T-helper 2 cell treated with Interferon-gamma antibody and Interleukin-4, amounts not matched to agents 5 μg/mL and 100 μg/mL, for 36 hours (primary cell): Measurements from ENCODE around the gene TLE2.
"Not testable (repeated sequence)": the region's sequence is repeated elsewhere in the genome, so short reads cannot be mapped to it uniquely, and the experiment has no call there.

Experiments used
- DNase-seq: peaks from one replicate; pipeline ENCODE4 v3.0.0; 2021; ENCODE audit warnings: low spot score
- H3K27ac Mint-ChIP-seq: one replicate; pipeline ENCODE4 v1.8.0; 2021; ENCODE audit warnings: mild to moderate bottlenecking, mixed read lengths
- H3K27me3 Mint-ChIP-seq: one replicate; pipeline ENCODE4 v1.8.0; 2021; ENCODE audit warnings: low read depth, mixed read lengths
- H3K36me3 Mint-ChIP-seq: one replicate; pipeline ENCODE4 v1.8.0; 2021; ENCODE audit warnings: low read depth, mixed read lengths
- H3K4me1 Mint-ChIP-seq: one replicate; pipeline ENCODE4 v1.8.0; 2021; ENCODE audit warnings: low read depth, mixed read lengths
- H3K4me3 Mint-ChIP-seq: one replicate; pipeline ENCODE4 v1.8.0; 2022; ENCODE audit warnings: mild to moderate bottlenecking, moderate library complexity, mixed read lengths
- H3K9me3 Mint-ChIP-seq: one replicate; pipeline ENCODE4 v1.8.0; 2021; ENCODE audit warnings: mixed read lengths

The TLE2 gene

DNA sequence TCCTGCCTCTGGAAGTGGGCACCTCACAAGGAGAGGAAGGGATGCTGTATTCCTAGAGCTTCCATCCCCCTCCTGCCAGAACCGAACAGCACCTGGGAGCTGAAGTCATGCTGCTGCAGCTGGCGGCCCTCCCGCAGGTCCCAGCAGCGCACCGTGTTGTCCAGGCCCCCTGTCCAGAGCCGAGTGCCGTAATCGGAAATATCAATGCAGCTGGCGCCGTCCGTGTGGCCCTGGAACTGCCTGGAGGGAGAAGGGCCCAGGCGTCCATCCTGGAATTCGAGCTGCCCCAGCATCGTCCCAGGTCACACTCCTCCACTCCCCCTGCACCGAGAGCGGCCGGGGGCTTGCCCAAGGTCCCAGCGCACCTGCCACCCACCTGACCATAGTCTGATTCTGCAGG lies 23.7 kb downstream of the TLE2 start:
- H3K4me1 Mint-ChIP-seq, result no peaks in the 10 kb centered on the region
- no peaks in the 10 kb centered on the region for H3K27me3 Mint-ChIP-seq
- no peak overlapping the region for H3K4me3 Mint-ChIP-seq
- no peak overlapping the region for H3K27ac Mint-ChIP-seq
- H3K36me3 Mint-ChIP-seq, result no peaks in the 10 kb centered on the region
- no peaks in the 10 kb centered on the region for H3K9me3 Mint-ChIP-seq
- no peak for DNase-seq

DNA sequence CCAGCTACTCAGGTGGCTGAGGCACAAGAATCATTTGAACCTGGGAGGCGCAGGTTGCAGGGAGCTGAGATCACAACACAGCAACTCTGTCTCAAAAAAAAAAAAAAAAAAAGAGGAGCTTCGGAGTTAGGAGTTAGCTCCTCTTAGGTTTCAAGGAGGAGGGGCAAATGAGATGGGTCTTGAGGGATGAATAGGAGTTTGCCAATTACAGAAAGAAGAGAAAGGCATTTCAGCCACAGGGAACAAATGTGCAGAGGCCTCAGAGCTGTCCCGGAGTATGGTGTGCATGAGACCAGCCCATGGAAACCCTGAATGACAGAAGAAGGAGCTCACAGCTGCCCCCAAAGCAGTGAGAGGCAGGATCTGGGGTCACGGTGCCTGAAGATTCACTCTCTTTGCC lies 24.6 kb downstream of the TLE2 start:
- no peak for DNase-seq
- no peaks in the 10 kb centered on the region for H3K27me3 Mint-ChIP-seq
- no peaks in the 10 kb centered on the region for H3K36me3 Mint-ChIP-seq
- H3K4me3 Mint-ChIP-seq, result no peak overlapping the region
- no peaks in the 10 kb centered on the region for H3K4me1 Mint-ChIP-seq
- H3K9me3 Mint-ChIP-seq, result no peaks in the 10 kb centered on the region
- H3K27ac Mint-ChIP-seq, result no peak overlapping the region

DNA sequence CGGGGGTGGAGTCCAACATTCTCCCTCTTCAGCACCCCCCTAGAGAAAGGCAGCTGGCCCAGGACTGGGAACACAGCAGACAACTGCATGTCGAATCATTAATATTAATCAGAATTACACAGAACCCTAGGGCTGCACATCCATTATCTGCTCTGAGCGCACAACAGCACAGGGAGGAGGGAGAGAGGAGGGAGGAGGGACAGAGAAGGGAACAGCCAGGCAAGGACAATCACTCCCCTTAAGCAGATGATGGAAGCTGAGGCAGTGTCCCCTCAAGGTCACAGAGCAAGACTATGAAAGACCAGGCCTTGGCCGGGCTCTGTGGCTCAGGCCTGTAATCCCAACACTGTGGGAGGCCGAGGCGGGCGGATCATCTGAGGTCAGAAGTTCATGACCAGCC lies 26.0 kb downstream of the TLE2 start:
- Mint-ChIP-seq H3K4me1 (no peaks in the 10 kb centered on the region), H3K36me3 (no peaks in the 10 kb centered on the region)

DNA sequence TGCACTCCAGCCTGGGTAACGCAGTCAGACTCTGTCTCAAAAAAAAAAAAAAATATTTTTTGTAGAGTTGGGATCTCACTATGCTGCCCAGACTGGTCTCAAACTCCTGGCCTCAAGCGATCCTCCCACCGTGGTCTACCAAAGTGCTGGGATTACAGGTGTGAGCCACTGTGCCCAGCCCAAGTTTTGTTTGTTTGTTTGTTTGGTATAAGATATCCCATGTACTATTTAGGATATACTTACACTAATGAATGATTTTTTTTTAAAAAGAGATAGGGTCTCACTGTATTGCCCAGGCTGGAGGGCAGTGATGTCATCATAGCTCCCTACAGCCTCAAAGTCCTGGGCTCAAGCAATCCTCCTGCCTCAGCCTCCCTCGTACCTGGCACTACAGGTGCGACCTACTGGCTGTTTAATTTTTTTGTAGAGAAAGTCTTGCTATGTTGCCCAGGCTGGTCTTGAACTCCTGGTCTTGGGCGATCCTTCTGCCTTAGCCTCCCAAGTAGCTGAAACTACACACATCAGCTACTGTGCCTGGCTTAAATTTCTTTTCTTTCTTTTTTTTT lies 27.8 kb downstream of the TLE2 start:
- no peaks in the 10 kb centered on the region for H3K36me3 Mint-ChIP-seq
- no peak overlapping the region for H3K27ac Mint-ChIP-seq
- no peak overlapping the region for H3K4me3 Mint-ChIP-seq
- H3K9me3 Mint-ChIP-seq, result no peaks in the 10 kb centered on the region
- no peaks in the 10 kb centered on the region for H3K27me3 Mint-ChIP-seq
- DNase-seq, result no peak
- H3K4me1 Mint-ChIP-seq, result no peaks in the 10 kb centered on the region

More for the DNA sequence above, 26.0 kb downstream of the TLE2 start:
- Mint-ChIP-seq H3K27ac (no peak overlapping the region), H3K27me3 (no peaks in the 10 kb centered on the region), H3K4me3 (no peak overlapping the region), H3K9me3 (no peaks in the 10 kb centered on the region)
- no peak for DNase-seq

DNA sequence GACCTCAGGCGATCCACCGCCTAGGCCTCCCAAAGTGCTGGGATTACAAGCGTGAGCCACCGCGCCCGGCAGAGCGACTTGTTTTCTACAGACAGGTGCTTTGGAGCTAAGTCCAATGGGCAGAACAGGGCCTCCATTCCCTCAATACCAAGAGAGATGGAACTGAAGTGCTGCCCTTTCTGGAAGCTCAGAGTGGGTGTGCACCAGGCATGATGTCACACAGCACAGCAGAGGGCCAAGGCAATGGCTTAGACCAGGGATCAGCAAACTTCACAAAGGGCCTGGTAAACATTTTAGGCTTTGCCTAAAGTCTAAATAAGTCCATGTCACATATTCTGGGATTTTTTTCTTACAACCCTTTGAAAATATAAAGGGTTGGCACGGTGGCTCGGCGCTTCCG lies 30.4 kb downstream of the TLE2 start:
- no peaks in the 10 kb centered on the region for H3K4me1 Mint-ChIP-seq
- no peaks in the 10 kb centered on the region for H3K27me3 Mint-ChIP-seq
- H3K9me3 Mint-ChIP-seq, result no peaks in the 10 kb centered on the region
- H3K36me3 Mint-ChIP-seq, result no peaks in the 10 kb centered on the region
- DNase-seq, result no peak
- H3K4me3 Mint-ChIP-seq, result no peak overlapping the region
- H3K27ac Mint-ChIP-seq, result no peak overlapping the region

DNA sequence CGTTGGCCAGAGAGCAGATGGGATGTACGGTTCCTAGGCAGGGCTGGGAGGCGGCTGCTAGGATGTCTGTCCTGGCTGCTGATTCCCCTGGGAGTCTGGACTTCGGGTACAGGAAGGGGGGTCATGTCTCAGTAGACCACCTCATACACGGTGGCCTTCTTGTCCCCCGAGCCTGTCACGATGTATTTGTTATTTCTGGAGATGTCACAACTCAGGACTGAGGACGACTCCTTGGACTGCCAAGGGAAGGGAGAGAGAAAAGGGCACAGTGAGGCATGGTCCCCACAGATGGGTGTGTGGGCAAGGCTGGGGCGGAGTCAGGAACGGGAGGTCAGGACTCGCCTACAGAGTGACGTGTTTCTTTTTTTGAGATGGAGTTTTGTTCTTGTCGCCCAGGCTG lies 31.4 kb downstream of the TLE2 start:
- Mint-ChIP-seq H3K36me3 (no peaks in the 10 kb centered on the region), H3K27ac (no peak overlapping the region), H3K4me3 (no peak overlapping the region), H3K4me1 (no peaks in the 10 kb centered on the region), H3K9me3 (no peaks in the 10 kb centered on the region), H3K27me3 (no peaks in the 10 kb centered on the region)
- no peak for DNase-seq

DNA sequence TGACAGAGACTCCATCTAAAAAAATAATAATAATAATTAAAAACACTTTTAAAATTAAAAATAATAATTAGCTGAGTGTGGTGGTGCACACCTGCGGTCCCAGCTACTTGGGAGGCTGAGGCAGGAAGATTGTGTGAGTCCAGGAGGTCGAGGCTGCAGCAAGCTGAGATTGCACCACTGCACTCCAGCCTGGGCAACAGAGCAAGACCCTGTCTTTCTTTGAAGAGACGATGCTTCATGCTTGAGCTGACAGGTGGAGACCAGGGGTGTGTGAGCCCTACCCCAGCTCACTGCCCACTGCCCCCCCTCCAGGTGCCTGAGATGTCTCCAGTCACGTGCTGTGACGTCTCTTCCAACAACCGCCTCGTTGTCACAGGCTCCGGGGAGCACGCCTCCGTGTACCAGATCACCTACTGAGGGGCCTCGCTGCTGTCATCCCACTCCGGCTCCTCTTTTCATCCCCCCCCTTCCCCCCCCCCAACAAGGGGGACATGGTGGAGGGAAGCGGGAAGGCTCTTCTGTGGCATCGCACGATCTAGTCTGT lies 34.4 kb downstream of the TLE2 start:
- Mint-ChIP-seq H3K4me3 (no peak overlapping the region), H3K27ac (no peak overlapping the region), H3K27me3 (no peaks in the 10 kb centered on the region)

DNA sequence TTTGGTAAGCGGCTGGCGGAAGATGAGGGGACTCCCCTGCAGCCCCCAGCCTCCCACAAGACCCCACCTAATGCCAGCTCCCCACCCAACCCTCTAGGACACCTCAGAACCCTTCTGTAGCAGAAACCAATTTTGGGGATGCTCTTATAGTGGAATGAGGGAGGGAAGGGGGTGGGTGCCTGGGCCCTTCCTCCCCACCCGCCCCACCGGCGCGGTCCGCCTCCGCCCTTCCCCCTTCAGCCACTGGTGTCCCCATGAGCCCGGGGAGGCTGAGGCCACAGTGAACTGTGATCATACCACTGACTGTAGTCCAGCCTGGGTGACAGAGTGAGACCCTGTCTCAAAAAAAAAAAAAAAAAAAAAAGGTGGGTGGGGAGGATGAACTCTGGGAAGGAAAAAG lies 35.5 kb downstream of the TLE2 start:
- no peak for DNase-seq
- no peaks in the 10 kb centered on the region for H3K9me3 Mint-ChIP-seq
- no peaks in the 10 kb centered on the region for H3K27me3 Mint-ChIP-seq
- no peaks in the 10 kb centered on the region for H3K36me3 Mint-ChIP-seq
- no peak overlapping the region for H3K4me3 Mint-ChIP-seq
- H3K27ac Mint-ChIP-seq, result no peak overlapping the region
- no peaks in the 10 kb centered on the region for H3K4me1 Mint-ChIP-seq

More for the DNA sequence above, 34.4 kb downstream of the TLE2 start:
- Mint-ChIP-seq H3K4me1 (no peaks in the 10 kb centered on the region), H3K9me3 (no peaks in the 10 kb centered on the region), H3K36me3 (no peaks in the 10 kb centered on the region)
- DNase-seq, result no peak

DNA sequence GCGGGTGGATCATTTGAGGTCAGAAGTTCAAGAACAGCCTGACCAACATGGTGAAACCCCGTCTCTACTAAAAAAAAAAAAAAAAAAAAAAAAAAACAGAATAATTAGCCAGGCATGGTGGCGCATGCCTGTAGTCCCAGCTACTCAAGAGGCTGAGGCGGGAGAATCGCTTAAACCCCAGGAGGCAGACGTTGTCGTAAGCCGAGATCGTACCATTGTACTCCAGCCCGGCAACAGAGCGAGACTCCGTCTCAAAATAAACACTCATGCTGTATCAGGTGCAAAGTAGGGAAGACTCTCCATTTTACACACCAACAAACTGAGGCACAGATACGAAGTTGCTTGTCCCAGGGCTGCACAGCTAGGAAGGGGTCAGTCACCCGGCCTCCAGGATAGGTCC lies 36.1 kb downstream of the TLE2 start:
- H3K27me3 Mint-ChIP-seq, result no peaks in the 10 kb centered on the region
- H3K27ac Mint-ChIP-seq, result no peak overlapping the region
- no peaks in the 10 kb centered on the region for H3K36me3 Mint-ChIP-seq
- H3K9me3 Mint-ChIP-seq, result no peaks in the 10 kb centered on the region
- no peaks in the 10 kb centered on the region for H3K4me1 Mint-ChIP-seq
- no peak for DNase-seq
- H3K4me3 Mint-ChIP-seq, result no peak overlapping the region

DNA sequence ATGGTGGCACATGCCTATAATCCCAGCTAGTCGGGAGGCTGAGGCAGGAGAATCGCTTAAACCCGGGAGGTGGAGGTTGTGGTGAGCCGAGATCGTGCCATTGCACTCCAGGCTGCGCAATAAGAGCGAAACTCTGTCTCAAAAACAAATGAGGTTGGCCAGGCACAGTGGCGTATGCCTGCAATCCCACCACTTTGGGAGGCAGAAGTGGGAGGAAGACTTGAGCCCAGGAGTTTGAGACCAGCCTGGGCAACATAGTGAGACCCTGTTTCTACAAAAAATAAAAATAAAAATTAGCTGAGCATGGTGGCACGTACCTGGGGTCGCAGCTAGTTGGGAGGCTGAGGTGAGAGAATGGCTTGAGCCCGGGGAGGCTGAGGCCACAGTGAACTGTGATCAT lies 36.7 kb downstream of the TLE2 start:
- not testable (repeated sequence) for H3K27ac Mint-ChIP-seq, H3K27me3 Mint-ChIP-seq, DNase-seq, H3K9me3 Mint-ChIP-seq, H3K4me1 Mint-ChIP-seq, H3K4me3 Mint-ChIP-seq, H3K36me3 Mint-ChIP-seq

DNA sequence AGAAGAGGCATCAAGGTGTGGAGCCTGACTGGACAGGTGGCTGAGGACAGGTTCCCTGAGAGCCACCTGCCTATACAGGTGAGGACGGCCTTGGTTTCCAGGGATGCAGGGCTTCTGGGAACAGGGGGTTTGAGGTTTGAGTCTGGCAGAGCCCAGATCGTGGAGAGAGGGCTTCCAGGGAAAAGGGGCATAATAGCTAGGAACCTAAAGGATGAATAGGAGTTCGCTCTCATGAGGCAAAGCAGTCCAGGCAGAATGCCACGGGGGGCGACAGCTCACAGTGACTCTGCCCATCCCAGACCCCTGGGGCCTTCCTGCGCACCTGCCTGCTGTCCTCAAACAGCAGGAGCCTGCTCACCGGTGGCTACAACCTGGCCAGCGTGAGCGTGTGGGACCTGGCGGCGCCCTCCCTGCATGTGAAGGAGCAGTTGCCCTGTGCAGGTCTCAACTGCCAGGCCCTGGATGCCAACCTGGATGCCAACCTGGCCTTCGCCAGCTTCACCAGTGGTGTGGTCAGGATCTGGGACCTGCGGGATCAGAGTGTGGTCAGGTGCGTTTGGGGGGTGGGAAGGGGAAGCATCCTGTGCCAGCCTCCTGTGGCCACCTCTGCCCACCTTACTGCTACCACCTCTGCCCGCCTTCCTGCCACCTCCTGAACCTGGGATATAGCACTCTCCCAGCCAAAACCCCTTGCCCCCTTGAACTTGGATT lies 39.7 kb downstream of the TLE2 start:
- H3K4me1 Mint-ChIP-seq, result no peaks in the 10 kb centered on the region

DNA sequence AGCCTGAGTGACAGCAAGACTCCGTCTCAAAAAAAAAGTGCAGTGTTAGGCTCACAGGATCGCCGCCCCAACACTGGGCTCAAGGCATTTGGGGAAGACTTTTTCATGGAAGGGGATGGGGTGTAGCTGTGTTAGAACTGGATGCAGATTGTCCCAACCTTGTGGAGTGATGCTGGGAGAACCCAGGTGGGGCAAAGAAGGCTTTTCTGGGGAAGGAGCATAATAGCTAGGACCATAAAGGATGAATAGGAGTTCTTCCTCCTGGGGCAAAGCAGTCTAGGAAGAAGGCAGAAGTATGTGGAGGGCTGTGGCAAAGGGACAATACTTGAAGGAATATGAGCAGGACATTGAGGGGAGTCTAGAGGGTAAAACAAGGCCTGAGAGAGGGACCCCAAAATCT lies 40.5 kb downstream of the TLE2 start:
- H3K36me3 Mint-ChIP-seq, result no peaks in the 10 kb centered on the region
- no peak overlapping the region for H3K4me3 Mint-ChIP-seq
- no peak overlapping the region for H3K27ac Mint-ChIP-seq
- DNase-seq, result no peak
- H3K27me3 Mint-ChIP-seq, result peaks cover 10% of the 10 kb centered on the region
- no peaks in the 10 kb centered on the region for H3K9me3 Mint-ChIP-seq
- H3K4me1 Mint-ChIP-seq, result no peaks in the 10 kb centered on the region

More for the DNA sequence above, 39.7 kb downstream of the TLE2 start:
- Mint-ChIP-seq H3K27ac (no peak overlapping the region), H3K9me3 (no peaks in the 10 kb centered on the region), H3K27me3 (peaks cover 6% of the 10 kb centered on the region), H3K4me3 (no peak overlapping the region), H3K36me3 (no peaks in the 10 kb centered on the region)
- DNase-seq, result no peak

DNA sequence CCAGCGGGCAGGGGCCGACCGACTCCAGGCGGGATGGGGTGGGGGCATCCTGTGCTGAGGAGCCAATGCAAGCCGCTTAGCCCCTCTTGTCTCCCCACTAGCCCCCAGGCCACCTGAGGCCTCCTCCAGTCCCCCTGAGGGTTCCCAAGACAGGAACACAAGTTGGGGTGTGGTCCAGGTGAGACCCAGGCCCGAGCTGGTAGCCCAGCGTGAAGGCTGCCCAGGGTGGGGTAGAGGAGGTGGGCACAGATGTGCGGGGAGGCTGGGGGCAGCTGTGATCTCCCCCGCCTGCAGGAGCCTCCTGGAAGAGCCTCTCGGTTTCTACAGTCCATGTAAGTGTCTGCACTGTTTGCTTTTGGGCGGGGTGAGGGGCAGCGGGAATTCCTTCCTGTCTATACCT lies 41.3 kb downstream of the TLE2 start:
- no peak overlapping the region for H3K4me3 Mint-ChIP-seq
- no peaks in the 10 kb centered on the region for H3K36me3 Mint-ChIP-seq
- no peak for DNase-seq
- no peak overlapping the region for H3K27ac Mint-ChIP-seq
- H3K27me3 Mint-ChIP-seq, result peaks cover 15% of the 10 kb centered on the region
- H3K4me1 Mint-ChIP-seq, result no peaks in the 10 kb centered on the region
- no peaks in the 10 kb centered on the region for H3K9me3 Mint-ChIP-seq

DNA sequence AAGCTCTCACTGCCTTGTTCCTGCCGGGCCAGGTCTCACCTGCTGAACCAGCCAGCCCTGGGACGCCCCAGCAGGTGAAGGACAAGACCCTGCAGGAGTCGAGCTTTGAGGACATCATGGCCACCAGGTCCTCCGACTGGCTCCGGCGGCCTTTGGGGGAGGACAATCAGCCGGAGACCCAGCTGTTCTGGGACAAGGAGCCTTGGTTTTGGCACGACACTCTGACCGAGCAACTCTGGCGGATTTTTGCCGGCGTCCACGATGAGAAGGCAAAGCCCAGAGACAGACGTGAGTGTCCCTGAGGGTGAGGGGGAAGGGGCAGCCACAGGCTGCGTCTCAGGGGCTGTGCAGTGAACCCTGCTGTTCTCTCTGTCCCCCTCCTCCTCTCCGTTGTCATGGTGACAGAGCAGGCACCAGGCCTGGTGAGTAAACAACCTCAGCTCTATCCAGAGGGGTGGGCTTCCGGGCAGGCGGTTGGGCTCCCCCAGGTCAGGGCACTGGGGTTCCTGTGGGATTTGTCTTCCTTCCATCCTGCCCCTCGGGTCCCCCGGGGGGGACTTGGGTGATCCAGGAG lies 42.0 kb downstream of the TLE2 start:
- Mint-ChIP-seq H3K4me3 (no peak overlapping the region), H3K27ac (no peak overlapping the region)
- DNase-seq, result no peak

DNA sequence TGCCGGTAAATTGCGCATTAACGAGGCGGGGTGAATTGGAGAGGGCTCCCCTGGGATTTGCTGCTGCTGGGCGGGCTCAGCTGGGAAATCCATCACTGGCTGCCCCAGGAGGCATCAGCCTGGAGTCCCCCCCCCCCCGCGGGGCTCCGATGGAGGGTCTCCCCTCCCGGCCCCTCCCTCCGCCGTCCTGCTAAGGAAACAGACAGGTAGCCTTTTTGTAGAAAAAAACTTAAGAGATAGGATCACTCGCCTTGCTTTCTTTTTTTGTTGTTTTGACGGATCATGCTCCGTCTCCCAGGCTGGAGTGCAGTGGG lies 44.9 kb downstream of the TLE2 start:
- H3K27ac Mint-ChIP-seq, result no peak overlapping the region
- H3K4me3 Mint-ChIP-seq, result no peak overlapping the region
- H3K9me3 Mint-ChIP-seq, result no peaks in the 10 kb centered on the region
- peaks cover 20% of the 10 kb centered on the region for H3K27me3 Mint-ChIP-seq
- no peaks in the 10 kb centered on the region for H3K4me1 Mint-ChIP-seq
- H3K36me3 Mint-ChIP-seq, result no peaks in the 10 kb centered on the region
- DNase-seq, result no peak

More for the DNA sequence above, 42.0 kb downstream of the TLE2 start:
- peaks cover 15% of the 10 kb centered on the region for H3K27me3 Mint-ChIP-seq
- no peaks in the 10 kb centered on the region for H3K36me3 Mint-ChIP-seq
- no peaks in the 10 kb centered on the region for H3K9me3 Mint-ChIP-seq
- no peaks in the 10 kb centered on the region for H3K4me1 Mint-ChIP-seq
